ENCODE data around the gene RBBP5. TPM values are rescaled to one million over a fixed set of nuclear protein-coding genes. Genes with fewer than 3 reads are reported as not detected.

The RBBP5 gene
- total and polyA plus RNA-seq, 7 donors = 6.8 to 28.9 (median 12.3) TPM

- no peaks in the 10 kb centered on the region for H3K9me3 ChIP-seq
- DNase-seq (no peak), ATAC-seq (no peak)
- H3K36me3 ChIP-seq (ENCODE audit: insufficient read depth in 1 of 2, low read depth in 1 of 2) = no peaks in the 10 kb centered on the region
- no peak overlapping the region for H3K4me3 ChIP-seq
- 71 to 89% (median 86%) methylated on average over 9 of the region's 9 CpGs for WGBS, 3 donors
- intact Hi-C loops (cut with DNase I) = loop anchor here in 1 of 2 donors (10.0 kb wide), 1 partner anchor 267 kb away; no protein-coding TSS in a partner anchor
- TF ChIP-seq CTCF (IDR thresholded peaks at IDR 0.05) = no peak
- H3K27ac ChIP-seq = no peak overlapping the region
- H3K27me3 ChIP-seq (ENCODE audit: insufficient read depth in 3 of 3, low read length in 2 of 3) = no peaks in the 10 kb centered on the region
- peaks cover 7% of the 10 kb centered on the region for H3K4me1 ChIP-seq
Measured at GRCh38 chr1:205072286-205072685, 49.5 kb downstream of the RBBP5 start.

- ATAC-seq = no peak
- no peak overlapping the region for H3K27ac ChIP-seq
- H3K36me3 ChIP-seq (ENCODE audit: insufficient read depth in 1 of 2, low read depth in 1 of 2) = no peaks in the 10 kb centered on the region
- no peak overlapping the region for H3K4me3 ChIP-seq
- H3K9me3 ChIP-seq = no peaks in the 10 kb centered on the region
- TF ChIP-seq CTCF (IDR thresholded peaks at IDR 0.05) = no peak
- no peaks in the 10 kb centered on the region for H3K27me3 ChIP-seq (ENCODE audit: insufficient read depth in 3 of 3, low read length in 2 of 3)
- intact Hi-C loops (cut with DNase I) = loop anchor here in 1 of 2 donors (10.0 kb wide), 1 partner anchor 267 kb away; no protein-coding TSS in a partner anchor
- peaks cover 2% of the 10 kb centered on the region for H3K4me1 ChIP-seq
- no peak for DNase-seq
- 44 to 67% (median 62%) methylated on average over 12 of the region's 12 CpGs for WGBS, 3 donors
Measured at GRCh38 chr1:205071801-205072200, 50.0 kb downstream of the RBBP5 start.

- Histone ChIP-seq H3K4me1 (no peaks in the 10 kb centered on the region), H3K27ac (no peak overlapping the region), H3K4me3 (no peak overlapping the region), H3K9me3 (no peaks in the 10 kb centered on the region), H3K36me3 (ENCODE audit: insufficient read depth in 1 of 2, low read depth in 1 of 2) (no peaks in the 10 kb centered on the region), H3K27me3 (ENCODE audit: insufficient read depth in 3 of 3, low read length in 2 of 3) (no peaks in the 10 kb centered on the region)
- ATAC-seq = no peak
- no peak for TF ChIP-seq CTCF (IDR thresholded peaks at IDR 0.05)
- DNase-seq = no peak
- intact Hi-C loops (cut with DNase I) = loop anchor here in 1 of 2 donors (10.0 kb wide), 1 partner anchor 266 kb away; no protein-coding TSS in a partner anchor
- 85 to 100% (median 91%) methylated on average over 2 of the region's 2 CpGs for WGBS, 3 donors
Measured at GRCh38 chr1:205071028-205071409, 50.8 kb downstream of the RBBP5 start.

- 68 to 76% (median 69%) methylated on average over 38 to 42 of the region's 42 CpGs for WGBS, 3 donors
- Histone ChIP-seq H3K27me3 (ENCODE audit: insufficient read depth in 3 of 3, low read length in 2 of 3) (no peaks in the 10 kb centered on the region), H3K4me1 (no peaks in the 10 kb centered on the region), H3K36me3 (ENCODE audit: insufficient read depth in 1 of 2, low read depth in 1 of 2) (no peaks in the 10 kb centered on the region), H3K27ac (no peak overlapping the region), H3K9me3 (no peaks in the 10 kb centered on the region), H3K4me3 (no peak overlapping the region)
- intact Hi-C loops (cut with DNase I) = loop anchor here in 1 of 2 donors (10.0 kb wide), 1 partner anchor 265 kb away; no protein-coding TSS in a partner anchor
- TF ChIP-seq CTCF (IDR thresholded peaks at IDR 0.05) = no peak
- no peak for ATAC-seq
- DNase-seq = peak in 1 of 2 donors; percentile 52
Measured at GRCh38 chr1:205069371-205070125, 52.2 kb downstream of the RBBP5 start.

Measured in psoas muscle (tissue), 8 donors.